Measurements from ENCODE around the gene ARL8A.
A peak's percentile ranks its signal among the peaks of the same experiment; 100 is the strongest.

The ARL8A gene

DNA sequence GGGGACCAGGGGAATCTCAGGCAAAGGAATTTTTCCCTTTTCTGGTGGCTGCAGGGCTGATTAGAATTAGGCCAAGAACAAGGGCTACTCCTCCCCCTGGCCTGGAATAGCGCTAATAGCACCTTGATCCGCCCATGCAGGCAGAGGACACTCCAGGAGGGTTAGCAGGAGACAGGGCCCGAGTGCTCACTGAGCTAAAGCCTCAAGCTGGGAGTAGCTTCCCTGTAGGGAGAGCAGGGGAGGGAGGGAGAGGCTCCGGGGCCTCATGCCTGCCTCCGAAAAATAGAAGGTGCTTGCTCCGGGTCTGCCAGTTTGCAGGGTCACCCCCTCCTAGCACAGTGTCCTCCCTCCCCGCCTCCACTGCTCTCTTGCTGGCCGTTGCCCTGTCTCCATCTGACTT lies 12.1 kb upstream of the ARL8A start:
- H3K4me3 ChIP-seq (replicated peaks; ENCODE audit: low read depth, low read length), result no peak overlapping the region
- TF ChIP-seq, protein P1, sequence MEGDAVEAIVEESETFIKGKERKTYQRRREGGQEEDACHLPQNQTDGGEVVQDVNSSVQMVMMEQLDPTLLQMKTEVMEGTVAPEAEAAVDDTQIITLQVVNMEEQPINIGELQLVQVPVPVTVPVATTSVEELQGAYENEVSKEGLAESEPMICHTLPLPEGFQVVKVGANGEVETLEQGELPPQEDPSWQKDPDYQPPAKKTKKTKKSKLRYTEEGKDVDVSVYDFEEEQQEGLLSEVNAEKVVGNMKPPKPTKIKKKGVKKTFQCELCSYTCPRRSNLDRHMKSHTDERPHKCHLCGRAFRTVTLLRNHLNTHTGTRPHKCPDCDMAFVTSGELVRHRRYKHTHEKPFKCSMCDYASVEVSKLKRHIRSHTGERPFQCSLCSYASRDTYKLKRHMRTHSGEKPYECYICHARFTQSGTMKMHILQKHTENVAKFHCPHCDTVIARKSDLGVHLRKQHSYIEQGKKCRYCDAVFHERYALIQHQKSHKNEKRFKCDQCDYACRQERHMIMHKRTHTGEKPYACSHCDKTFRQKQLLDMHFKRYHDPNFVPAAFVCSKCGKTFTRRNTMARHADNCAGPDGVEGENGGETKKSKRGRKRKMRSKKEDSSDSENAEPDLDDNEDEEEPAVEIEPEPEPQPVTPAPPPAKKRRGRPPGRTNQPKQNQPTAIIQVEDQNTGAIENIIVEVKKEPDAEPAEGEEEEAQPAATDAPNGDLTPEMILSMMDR (IDR thresholded peaks at IDR 0.05; ENCODE audit: insufficient read depth, low read length, poor library complexity, severe bottlenecking), result no peak
- DNase-seq (ENCODE audit: extremely low read depth, insufficient read length), result no peak
- peaks cover 34% of the 10 kb centered on the region for H3K36me3 ChIP-seq (ENCODE audit: control insufficient read depth, insufficient read depth, low read length)
- no peaks in the 10 kb centered on the region for H3K27me3 ChIP-seq (replicated peaks; ENCODE audit: control insufficient read depth, insufficient read depth, low read length)

DNA sequence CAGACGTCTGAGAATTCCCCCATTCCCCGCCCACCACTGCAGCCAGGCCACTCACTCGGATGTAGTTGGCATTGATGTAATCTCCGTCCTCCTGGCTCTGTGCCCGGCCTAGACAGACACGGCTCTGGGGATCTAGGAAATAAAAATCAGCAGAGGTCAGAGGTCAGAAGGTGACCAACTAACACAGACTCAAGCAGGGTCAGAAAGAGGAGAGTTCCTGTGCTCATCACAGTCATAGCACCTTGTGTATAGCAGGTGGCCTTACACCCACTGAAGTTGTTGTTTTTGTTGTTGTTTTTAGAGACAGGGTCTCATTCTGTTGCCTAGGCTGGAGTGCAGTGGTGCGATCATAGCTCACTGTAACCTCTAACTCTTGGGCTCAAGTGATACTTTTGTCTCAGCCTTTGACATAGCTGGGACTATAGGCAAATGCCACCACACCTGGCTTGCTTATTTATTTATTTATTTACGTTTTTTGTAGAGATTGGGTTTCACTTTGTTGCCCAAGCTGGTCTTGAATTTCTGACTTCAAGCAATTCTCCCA lies 11.0 kb upstream of the ARL8A start:
- DNase-seq (ENCODE audit: extremely low read depth, insufficient read length), result no peak
- Histone ChIP-seq H3K36me3 (ENCODE audit: control insufficient read depth, insufficient read depth, low read length) (peaks cover 41% of the 10 kb centered on the region), H3K4me3 (replicated peaks; ENCODE audit: low read depth, low read length) (no peak overlapping the region), H3K27me3 (replicated peaks; ENCODE audit: control insufficient read depth, insufficient read depth, low read length) (no peaks in the 10 kb centered on the region)
- TF ChIP-seq, protein P1 (IDR thresholded peaks at IDR 0.05; ENCODE audit: insufficient read depth, low read length, poor library complexity, severe bottlenecking), result no peak

DNA sequence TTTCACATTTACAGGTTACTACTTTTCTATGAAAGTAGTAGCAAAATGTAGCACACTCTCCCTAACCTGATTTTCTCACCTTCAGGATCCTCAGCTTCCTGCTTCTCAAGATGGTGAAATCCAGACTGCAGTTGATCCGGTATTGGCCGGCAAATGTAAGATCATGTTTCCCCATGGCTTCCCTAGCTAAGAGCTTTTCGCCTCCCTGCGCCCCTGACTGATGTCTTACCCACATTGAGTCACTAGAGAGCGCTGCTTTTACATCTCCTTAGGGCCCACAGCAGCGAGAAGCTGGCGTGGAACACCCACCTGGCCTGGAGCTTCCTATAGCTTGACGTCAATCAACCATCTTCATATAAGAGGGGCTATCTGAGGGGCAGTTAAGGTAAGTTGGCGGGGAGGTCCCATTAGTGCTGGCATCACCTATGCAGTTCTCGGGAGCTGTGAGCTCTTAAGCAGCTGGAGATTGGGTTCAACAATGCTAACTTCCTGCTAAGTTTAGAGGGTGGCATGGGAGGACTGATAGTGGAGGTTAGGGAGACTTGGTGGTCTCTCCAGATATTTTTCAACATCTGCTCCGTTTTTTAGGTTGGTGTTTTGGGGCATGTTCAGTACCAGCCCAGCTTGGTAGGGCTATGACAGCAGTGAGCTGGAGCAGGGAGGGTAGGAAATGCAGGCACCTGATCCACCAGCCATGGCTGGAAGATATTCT lies 10.4 kb upstream of the ARL8A start:
- TF ChIP-seq, protein P1 (IDR thresholded peaks at IDR 0.05; ENCODE audit: insufficient read depth, low read length, poor library complexity, severe bottlenecking), result peak; percentile 70
- DNase-seq (ENCODE audit: extremely low read depth, insufficient read length), result no peak
- peaks cover 46% of the 10 kb centered on the region for H3K36me3 ChIP-seq (ENCODE audit: control insufficient read depth, insufficient read depth, low read length)

DNA sequence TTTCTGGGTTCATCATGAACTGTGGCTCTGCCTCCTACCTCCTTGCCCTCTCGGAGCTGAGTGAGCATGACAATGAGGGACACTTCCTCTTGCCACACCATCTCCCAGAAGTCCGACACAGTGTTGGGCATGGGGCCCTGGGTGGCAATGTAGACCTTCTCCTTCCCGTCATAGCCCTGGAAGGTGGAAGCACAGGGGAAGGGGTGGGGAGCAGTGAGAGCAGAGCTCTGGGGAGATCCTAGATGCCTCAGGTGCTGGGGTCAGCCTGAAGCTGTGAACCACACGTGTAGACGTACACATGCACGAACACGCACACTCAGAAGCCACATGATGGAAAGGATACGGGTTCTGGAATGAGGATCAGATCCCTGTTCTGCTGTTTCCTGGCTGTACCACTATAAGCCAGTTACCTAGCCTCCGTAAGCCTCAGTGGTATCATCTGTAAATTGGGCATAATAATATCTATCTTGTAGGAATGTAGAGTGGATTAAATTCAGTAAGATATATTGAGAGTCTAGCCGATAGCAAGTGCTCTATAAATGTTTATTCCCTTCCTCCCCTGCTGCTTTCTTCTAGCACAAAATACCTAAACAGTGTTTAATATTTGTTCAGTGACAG lies 9.7 kb upstream of the ARL8A start:
- TF ChIP-seq, protein P1 (IDR thresholded peaks at IDR 0.05; ENCODE audit: insufficient read depth, low read length, poor library complexity, severe bottlenecking), result no peak
- H3K4me3 ChIP-seq (replicated peaks; ENCODE audit: low read depth, low read length), result no peak overlapping the region
- H3K36me3 ChIP-seq (ENCODE audit: control insufficient read depth, insufficient read depth, low read length), result peaks cover 46% of the 10 kb centered on the region
- DNase-seq (ENCODE audit: extremely low read depth, insufficient read length), result no peak
- H3K27me3 ChIP-seq (replicated peaks; ENCODE audit: control insufficient read depth, insufficient read depth, low read length), result no peaks in the 10 kb centered on the region

More for the DNA sequence above, 10.4 kb upstream of the ARL8A start:
- Histone ChIP-seq H3K4me3 (replicated peaks; ENCODE audit: low read depth, low read length) (no peak overlapping the region), H3K27me3 (replicated peaks; ENCODE audit: control insufficient read depth, insufficient read depth, low read length) (no peaks in the 10 kb centered on the region)

DNA sequence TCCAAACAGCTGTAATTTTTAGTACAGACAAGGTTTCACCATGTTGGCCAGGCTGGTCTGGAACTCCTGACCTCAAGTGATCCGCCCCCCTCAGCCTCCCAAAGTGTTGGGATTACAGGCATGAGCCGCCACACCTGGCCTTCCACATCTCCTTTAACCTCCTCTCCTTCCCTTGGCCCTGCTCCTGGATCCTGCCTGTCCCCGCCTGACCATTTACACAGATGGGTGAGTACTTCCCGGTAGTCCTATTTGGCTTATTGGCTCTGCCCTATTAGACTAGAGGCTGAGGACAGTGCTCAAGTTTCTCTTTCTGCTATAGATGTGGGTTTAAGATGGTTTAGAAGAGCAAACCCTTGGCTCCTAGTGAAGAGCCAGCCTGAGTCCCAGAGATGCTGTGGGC lies 8.7 kb upstream of the ARL8A start:
- Histone ChIP-seq H3K36me3 (ENCODE audit: control insufficient read depth, insufficient read depth, low read length) (peaks cover 51% of the 10 kb centered on the region), H3K4me3 (replicated peaks; ENCODE audit: low read depth, low read length) (no peak overlapping the region), H3K27me3 (replicated peaks; ENCODE audit: control insufficient read depth, insufficient read depth, low read length) (no peaks in the 10 kb centered on the region)
- TF ChIP-seq, protein P1 (IDR thresholded peaks at IDR 0.05; ENCODE audit: insufficient read depth, low read length, poor library complexity, severe bottlenecking), result no peak
- DNase-seq (ENCODE audit: extremely low read depth, insufficient read length), result no peak

All from GM06990 (cell line).